ENCODE measurements around the gene ACADVL. TPM values are rescaled to one million over a fixed set of nuclear protein-coding genes. Genes with fewer than 3 reads are reported as not detected.
A peak's percentile ranks its signal among the peaks of the same experiment; 100 is the strongest.

ACADVL gene
- total RNA-seq, 1 experiment from 2014 or later, result 558 TPM

- Histone ChIP-seq H3K4me3 (ENCODE audit: low read length) (no peak overlapping the region), H3K9ac (ENCODE audit: low read length) (no peak overlapping the region), H3K9me3 (ENCODE audit: low read length) (no peaks in the 10 kb centered on the region), H3K27me3 (ENCODE audit: low read length) (no peaks in the 10 kb centered on the region), H3K36me3 (ENCODE audit: low read depth, low read length) (no peaks in the 10 kb centered on the region), H3K4me1 (ENCODE audit: insufficient read depth, low read length) (no peaks in the 10 kb centered on the region), H3F3A (ENCODE audit: low read length, unreplicated experiment) (no peaks in the 10 kb centered on the region), H4K20me1 (ENCODE audit: low read length) (no peaks in the 10 kb centered on the region), H2AFZ (ENCODE audit: low read length) (no peak overlapping the region), H3K79me2 (ENCODE audit: low read length) (no peaks in the 10 kb centered on the region), H3K4me2 (ENCODE audit: low read length) (no peak overlapping the region), H3K9me2 (replicated peaks; ENCODE audit: low read length) (no peaks in the 10 kb centered on the region), H3K27ac (ENCODE audit: low read length) (no peak overlapping the region)
- BruUV-seq (replicated peaks), result no TSS peak
- ATAC-seq (no peak), DNase-seq (no peak)
- CTCF ChIA-PET, result interaction anchor here (2.1 kb wide), 1 partner anchor 130 kb away, joined by 11 read pairs; no protein-coding TSS in a partner anchor
- TF ChIP-seq EZH2phosphoT487 (IDR thresholded peaks at IDR 0.05; ENCODE audit: borderline replicate concordance, low read length), result no peak
- TF ChIP-seq CTCF (conservative IDR thresholded peaks at IDR 0.05; ENCODE audit: low read depth, low read length), result no peak
- no peak for TF ChIP-seq EZH2 (IDR thresholded peaks at IDR 0.05; ENCODE audit: low read length, unreplicated experiment)
- POLR2A ChIA-PET (ENCODE audit: unreplicated experiment), result no interaction called here
- intact Hi-C loops (cut with micrococcal nuclease), result loop anchor here (2.0 kb wide), 1 partner anchor 129 kb away; no protein-coding TSS in a partner anchor
Observed at GRCh38 chr17:7176107-7176840, 43.5 kb upstream of the ACADVL start.

DNA sequence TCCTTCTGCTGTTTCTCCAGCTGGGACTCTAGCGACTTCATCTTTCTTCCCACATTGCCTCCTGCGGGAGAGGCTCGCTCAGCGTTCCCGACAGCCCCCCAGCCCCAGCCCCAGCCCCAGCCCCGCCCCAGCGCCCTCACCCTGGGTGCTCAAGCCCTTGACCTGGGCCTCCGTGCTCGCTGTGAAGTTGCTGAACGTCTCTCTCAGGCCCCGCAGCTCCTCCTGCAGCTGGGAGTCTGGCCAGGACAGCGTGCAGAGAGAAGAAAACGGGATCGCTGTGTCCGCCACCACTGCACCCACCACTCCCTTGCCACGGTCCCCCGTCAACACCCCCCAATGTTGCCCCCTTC, 42.9 kb upstream of the ACADVL start:
- Histone ChIP-seq H3K9me2 (replicated peaks; ENCODE audit: low read length) (no peaks in the 10 kb centered on the region), H3K27ac (ENCODE audit: low read length) (no peak overlapping the region), H3K27me3 (ENCODE audit: low read length) (no peaks in the 10 kb centered on the region), H3K4me2 (ENCODE audit: low read length) (peak overlapping the region; percentile 98), H3K79me2 (ENCODE audit: low read length) (no peaks in the 10 kb centered on the region), H2AFZ (ENCODE audit: low read length) (no peak overlapping the region), H3K9ac (ENCODE audit: low read length) (no peak overlapping the region), H4K20me1 (ENCODE audit: low read length) (no peaks in the 10 kb centered on the region), H3K4me3 (ENCODE audit: low read length) (peak overlapping the region; percentile 77; the same call in 1 of the 2 replicates), H3K9me3 (ENCODE audit: low read length) (no peaks in the 10 kb centered on the region), H3F3A (ENCODE audit: low read length, unreplicated experiment) (no peaks in the 10 kb centered on the region), H3K36me3 (ENCODE audit: low read depth, low read length) (no peaks in the 10 kb centered on the region), H3K4me1 (ENCODE audit: insufficient read depth, low read length) (no peaks in the 10 kb centered on the region)
- intact Hi-C loops (cut with micrococcal nuclease), result loop anchor here (2.0 kb wide), 1 partner anchor 130 kb away; no protein-coding TSS in a partner anchor
- ChIA-PET POLR2A (ENCODE audit: unreplicated experiment) (no interaction called here), CTCF (interaction anchor here (2.1 kb wide), 1 partner anchor 131 kb away, joined by 11 read pairs; no protein-coding TSS in a partner anchor)
- DNase-seq (no peak), ATAC-seq (no peak)
- no TSS peak for BruUV-seq (replicated peaks)
- TF ChIP-seq EZH2 (IDR thresholded peaks at IDR 0.05; ENCODE audit: low read length, unreplicated experiment), result no peak

GRCh38 chr17:7177191-7177953, 42.4 kb upstream of the ACADVL start:
- ATAC-seq (peak; percentile 83), DNase-seq (peak; percentile 66)
- intact Hi-C loops (cut with micrococcal nuclease), result loop anchor here (2.0 kb wide), 1 partner anchor 131 kb away; no protein-coding TSS in a partner anchor
- Histone ChIP-seq H3F3A (ENCODE audit: low read length, unreplicated experiment) (no peaks in the 10 kb centered on the region), H3K4me2 (ENCODE audit: low read length) (peak overlapping the region; percentile 98), H4K20me1 (ENCODE audit: low read length) (no peaks in the 10 kb centered on the region), H3K9me2 (replicated peaks; ENCODE audit: low read length) (no peaks in the 10 kb centered on the region), H3K79me2 (ENCODE audit: low read length) (no peaks in the 10 kb centered on the region), H3K9me3 (ENCODE audit: low read length) (no peaks in the 10 kb centered on the region), H3K4me1 (ENCODE audit: insufficient read depth, low read length) (no peaks in the 10 kb centered on the region), H3K27ac (ENCODE audit: low read length) (no peak overlapping the region), H3K9ac (ENCODE audit: low read length) (peak overlapping the region; percentile 27), H3K27me3 (ENCODE audit: low read length) (no peaks in the 10 kb centered on the region), H3K36me3 (ENCODE audit: low read depth, low read length) (no peaks in the 10 kb centered on the region), H3K4me3 (ENCODE audit: low read length) (peak overlapping the region; percentile 77), H2AFZ (ENCODE audit: low read length) (peak overlapping the region; percentile 90)
- ChIA-PET POLR2A (ENCODE audit: unreplicated experiment) (no interaction called here), CTCF (interaction anchor here (2.1 kb wide), 1 partner anchor 132 kb away, joined by 11 read pairs; no protein-coding TSS in a partner anchor)
- BruUV-seq (replicated peaks), result no TSS peak
- TF ChIP-seq EZH2phosphoT487 (IDR thresholded peaks at IDR 0.05; ENCODE audit: borderline replicate concordance, low read length) (no peak), EZH2 (IDR thresholded peaks at IDR 0.05; ENCODE audit: low read length, unreplicated experiment) (no peak), CTCF (conservative IDR thresholded peaks at IDR 0.05; ENCODE audit: low read depth, low read length) (peak; percentile 78)

Data from PC-3 (cell line).